ENCODE measurements around the gene FHOD1.

DNA sequence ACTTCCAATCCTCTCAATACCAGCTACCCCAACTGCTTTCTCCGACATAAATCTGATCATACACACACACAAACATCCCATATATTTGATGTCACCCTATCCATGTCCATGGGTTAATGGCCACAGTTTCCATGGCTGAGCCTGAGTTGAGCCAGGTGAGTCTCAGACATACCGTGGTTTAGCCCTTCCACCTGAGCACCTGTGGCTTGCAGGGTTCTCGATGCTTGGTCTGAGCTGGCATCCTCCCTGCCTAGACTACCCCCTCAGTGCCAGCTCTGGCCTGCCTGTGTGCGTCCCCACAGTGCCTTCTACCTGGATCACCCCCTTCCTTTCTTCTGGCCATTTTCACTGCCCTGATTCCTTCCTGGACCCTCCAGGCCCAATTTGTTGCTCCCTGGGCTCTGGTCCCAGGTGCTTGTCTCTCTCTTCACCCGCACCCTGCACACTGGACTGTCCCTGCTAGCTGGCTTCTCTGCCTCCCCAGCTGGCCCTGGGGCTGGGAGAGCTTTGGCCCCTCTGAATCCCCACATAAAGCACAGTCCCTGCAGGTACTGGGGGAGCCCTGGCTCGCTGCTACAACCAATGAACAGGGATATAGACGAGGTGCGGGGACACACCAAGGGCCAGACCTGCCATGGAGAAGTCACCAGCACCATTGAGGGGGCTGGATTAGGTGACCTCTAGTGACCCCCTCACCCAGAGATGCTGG lies 41.0 kb downstream of the FHOD1 start:
- TF ChIP-seq POLR2A (IDR thresholded peaks at IDR 0.05), result no peak
- TF ChIP-seq, protein P1, sequence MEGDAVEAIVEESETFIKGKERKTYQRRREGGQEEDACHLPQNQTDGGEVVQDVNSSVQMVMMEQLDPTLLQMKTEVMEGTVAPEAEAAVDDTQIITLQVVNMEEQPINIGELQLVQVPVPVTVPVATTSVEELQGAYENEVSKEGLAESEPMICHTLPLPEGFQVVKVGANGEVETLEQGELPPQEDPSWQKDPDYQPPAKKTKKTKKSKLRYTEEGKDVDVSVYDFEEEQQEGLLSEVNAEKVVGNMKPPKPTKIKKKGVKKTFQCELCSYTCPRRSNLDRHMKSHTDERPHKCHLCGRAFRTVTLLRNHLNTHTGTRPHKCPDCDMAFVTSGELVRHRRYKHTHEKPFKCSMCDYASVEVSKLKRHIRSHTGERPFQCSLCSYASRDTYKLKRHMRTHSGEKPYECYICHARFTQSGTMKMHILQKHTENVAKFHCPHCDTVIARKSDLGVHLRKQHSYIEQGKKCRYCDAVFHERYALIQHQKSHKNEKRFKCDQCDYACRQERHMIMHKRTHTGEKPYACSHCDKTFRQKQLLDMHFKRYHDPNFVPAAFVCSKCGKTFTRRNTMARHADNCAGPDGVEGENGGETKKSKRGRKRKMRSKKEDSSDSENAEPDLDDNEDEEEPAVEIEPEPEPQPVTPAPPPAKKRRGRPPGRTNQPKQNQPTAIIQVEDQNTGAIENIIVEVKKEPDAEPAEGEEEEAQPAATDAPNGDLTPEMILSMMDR (IDR thresholded peaks at IDR 0.05), result no peak

All from lower leg skin (tissue), 3 donors.